SU-DHL-6 (cell line): ENCODE results near the gene ASPDH.

Experiments
- H2AFZ ChIP-seq: fragments of 200-600 bp; sonication (generic); 2 replicates; pipeline ENCODE4 v1.6.1; 2014; ENCODE audit warnings: low read depth, mild to moderate bottlenecking, moderate library complexity, mixed read lengths, antibody characterized with exemption, low read length; ENCODE audit not compliant: severe bottlenecking
- H3F3A ChIP-seq: fragments of 200-600 bp; shearing (Covaris generic); 2 replicates; pipeline ENCODE4 v1.6.0; 2016; ENCODE audit warnings: antibody characterized with exemption, mild to moderate bottlenecking; ENCODE audit not compliant: insufficient read depth
- H3K27ac ChIP-seq: fragments of 200-600 bp; sonication (generic); 2 replicates; pipeline ENCODE4 v1.5.1; 2016; ENCODE audit warnings: low read depth, mild to moderate bottlenecking, low read length, moderate library complexity, mixed read lengths
- H3K27me3 ChIP-seq: fragments of 200-600 bp; sonication (generic), shearing (Covaris generic); 2 replicates; pipeline ENCODE4 v1.6.0; 2014; ENCODE audit warnings: mild to moderate bottlenecking, low read length
- H3K36me3 ChIP-seq: fragments of 200-600 bp; sonication (generic); 2 replicates; pipeline ENCODE4 v1.6.1; 2014; ENCODE audit warnings: mild to moderate bottlenecking, low read length, mixed read lengths
- H3K4me2 ChIP-seq: fragments of 300-600, 200-600 bp; shearing (Covaris generic), sonication (generic); 2 replicates; pipeline ENCODE4 v1.6.0; 2014; ENCODE audit warnings: low read length, low read depth, mild to moderate bottlenecking; ENCODE audit not compliant: poor library complexity, severe bottlenecking
- H3K4me3 ChIP-seq: fragments of 200-600 bp; sonication (generic); 2 replicates; pipeline ENCODE4 v1.5.1; 2014; ENCODE audit warnings: antibody characterized with exemption, low read length, mild to moderate bottlenecking, mixed read lengths; ENCODE audit not compliant: insufficient read depth, poor library complexity, severe bottlenecking
- H3K79me2 ChIP-seq: fragments of 200-600 bp; sonication (generic); 2 replicates; pipeline ENCODE4 v1.6.1; 2014; ENCODE audit warnings: mild to moderate bottlenecking, low read length, moderate library complexity; ENCODE audit not compliant: insufficient read depth
- H3K9ac ChIP-seq: fragments of 200-600 bp; sonication (generic); 2 replicates; pipeline ENCODE4 v1.7.0; 2014; ENCODE audit warnings: mild to moderate bottlenecking, low read length
- H3K9me2 ChIP-seq: fragments of 200-600 bp; sonication (generic); replicated peaks from 2 replicates; pipeline ENCODE4 v1.6.1; 2014; ENCODE audit warnings: low read length; ENCODE audit not compliant: insufficient read depth
- H3K9me3 ChIP-seq: fragments of 200-600 bp; sonication (generic); 2 replicates; pipeline ENCODE4 v1.6.1; 2014; ENCODE audit warnings: low read length, mixed read lengths; ENCODE audit not compliant: insufficient read depth
- H4K20me1 ChIP-seq: fragments of 200-600 bp; sonication (generic); 2 replicates; pipeline ENCODE4 v1.6.1; 2014; ENCODE audit warnings: low read depth, mild to moderate bottlenecking, antibody characterized with exemption, low read length, moderate library complexity, mixed read lengths
- CTCF ChIP-seq: fragments of 200-600 bp; sonication (generic); IDR thresholded peaks from one replicate; pipeline ENCODE4 v1.5.1; 2017; ENCODE audit warnings: antibody characterized with exemption, mild to moderate bottlenecking, low read length, moderate library complexity; ENCODE audit not compliant: insufficient read depth, poor library complexity, severe bottlenecking
- EZH2phosphoT487 ChIP-seq: fragments of 200-600 bp; sonication (generic), shearing (Covaris generic); conservative IDR thresholded peaks from 2 replicates; pipeline ENCODE4 v1.6.1; 2018; ENCODE audit warnings: mild to moderate bottlenecking, antibody characterized with exemption, low read length, moderate library complexity, mixed read lengths

The ASPDH gene

GRCh38 chr19:50516456-50516855 is 2.7 kb upstream of the ASPDH start:
- H3K4me2 ChIP-seq, result no peak overlapping the region
- no peaks in the 10 kb centered on the region for H3K9me2 ChIP-seq
- H3K9ac ChIP-seq, result no peak overlapping the region
- no peak overlapping the region for H3K4me3 ChIP-seq
- H4K20me1 ChIP-seq, result no peaks in the 10 kb centered on the region
- no peak for TF ChIP-seq EZH2phosphoT487
- no peak for TF ChIP-seq CTCF
- no peak overlapping the region for H3K27ac ChIP-seq
- H3K27me3 ChIP-seq, result no peaks in the 10 kb centered on the region
- no peaks in the 10 kb centered on the region for H3K36me3 ChIP-seq
- H3K9me3 ChIP-seq, result no peaks in the 10 kb centered on the region
- no peaks in the 10 kb centered on the region for H3K79me2 ChIP-seq
- H3F3A ChIP-seq, result no peaks in the 10 kb centered on the region
- no peak overlapping the region for H2AFZ ChIP-seq

- H2AFZ ChIP-seq, result no peak overlapping the region
- no peak overlapping the region for H3K9ac ChIP-seq
- TF ChIP-seq EZH2phosphoT487 (no peak), CTCF (no peak)
- H3K36me3 ChIP-seq, result no peaks in the 10 kb centered on the region
- no peak overlapping the region for H3K4me2 ChIP-seq
- no peaks in the 10 kb centered on the region for H3K27me3 ChIP-seq
- H3K9me3 ChIP-seq, result no peaks in the 10 kb centered on the region
- no peaks in the 10 kb centered on the region for H4K20me1 ChIP-seq
- H3K9me2 ChIP-seq, result no peaks in the 10 kb centered on the region
- no peaks in the 10 kb centered on the region for H3K79me2 ChIP-seq
- H3K4me3 ChIP-seq, result no peak overlapping the region
- no peak overlapping the region for H3K27ac ChIP-seq
- no peaks in the 10 kb centered on the region for H3F3A ChIP-seq
Measured at GRCh38 chr19:50515168-50515561, 1.5 kb upstream of the ASPDH start.

GRCh38 chr19:50514346-50515167 is 844 bp upstream of the ASPDH start:
- H3K36me3 ChIP-seq, result no peaks in the 10 kb centered on the region
- no peak overlapping the region for H3K27ac ChIP-seq
- no peak overlapping the region for H2AFZ ChIP-seq
- H3F3A ChIP-seq, result no peaks in the 10 kb centered on the region
- no peak overlapping the region for H3K4me3 ChIP-seq
- no peak overlapping the region for H3K9ac ChIP-seq
- no peak for TF ChIP-seq CTCF
- TF ChIP-seq EZH2phosphoT487, result no peak
- H3K4me2 ChIP-seq, result no peak overlapping the region
- no peaks in the 10 kb centered on the region for H4K20me1 ChIP-seq
- H3K79me2 ChIP-seq, result no peaks in the 10 kb centered on the region
- no peaks in the 10 kb centered on the region for H3K9me2 ChIP-seq
- no peaks in the 10 kb centered on the region for H3K27me3 ChIP-seq
- H3K9me3 ChIP-seq, result no peaks in the 10 kb centered on the region
